ENCODE results near the gene CDO1.

The CDO1 gene

DNA sequence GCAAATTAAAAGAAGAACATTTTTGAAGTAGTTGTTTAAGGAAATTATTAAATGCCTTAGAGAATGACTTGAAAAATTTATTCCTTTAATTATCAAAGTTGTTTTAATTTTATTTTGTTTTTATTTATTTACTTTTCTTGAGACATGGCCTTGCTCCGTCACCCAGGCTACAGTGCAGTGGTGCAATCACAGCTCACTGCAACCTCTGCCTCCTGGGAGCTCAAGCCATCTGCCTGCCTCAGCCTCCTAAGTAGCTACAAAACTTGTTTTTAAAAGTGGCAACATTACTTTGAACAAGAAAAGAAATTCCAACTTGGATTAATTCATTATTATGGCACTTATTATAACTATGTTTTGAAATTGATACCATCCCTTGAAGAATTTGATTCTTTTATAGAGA lies 29.0 kb downstream of the CDO1 start:
- Histone ChIP-seq H3K27ac (no peak overlapping the region), H3K9ac (no peak overlapping the region), H3K79me2 (ENCODE audit: insufficient read depth, low read depth) (no peaks in the 10 kb centered on the region), H3K36me3 (ENCODE audit: insufficient read depth) (no peaks in the 10 kb centered on the region), H3K27me3 (ENCODE audit: insufficient read depth, low read depth) (no peaks in the 10 kb centered on the region), H3K4me2 (no peak overlapping the region), H4K20me1 (ENCODE audit: insufficient read depth) (no peaks in the 10 kb centered on the region), H3K4me3 (IDR thresholded peaks at IDR 0.05; ENCODE audit: insufficient read depth, low read depth, low read length) (no peak overlapping the region), H2AFZ (ENCODE audit: low read depth) (no peak overlapping the region), H3K4me1 (ENCODE audit: low read depth, poor library complexity, severe bottlenecking) (no peaks in the 10 kb centered on the region)
- TF ChIP-seq, protein P1, sequence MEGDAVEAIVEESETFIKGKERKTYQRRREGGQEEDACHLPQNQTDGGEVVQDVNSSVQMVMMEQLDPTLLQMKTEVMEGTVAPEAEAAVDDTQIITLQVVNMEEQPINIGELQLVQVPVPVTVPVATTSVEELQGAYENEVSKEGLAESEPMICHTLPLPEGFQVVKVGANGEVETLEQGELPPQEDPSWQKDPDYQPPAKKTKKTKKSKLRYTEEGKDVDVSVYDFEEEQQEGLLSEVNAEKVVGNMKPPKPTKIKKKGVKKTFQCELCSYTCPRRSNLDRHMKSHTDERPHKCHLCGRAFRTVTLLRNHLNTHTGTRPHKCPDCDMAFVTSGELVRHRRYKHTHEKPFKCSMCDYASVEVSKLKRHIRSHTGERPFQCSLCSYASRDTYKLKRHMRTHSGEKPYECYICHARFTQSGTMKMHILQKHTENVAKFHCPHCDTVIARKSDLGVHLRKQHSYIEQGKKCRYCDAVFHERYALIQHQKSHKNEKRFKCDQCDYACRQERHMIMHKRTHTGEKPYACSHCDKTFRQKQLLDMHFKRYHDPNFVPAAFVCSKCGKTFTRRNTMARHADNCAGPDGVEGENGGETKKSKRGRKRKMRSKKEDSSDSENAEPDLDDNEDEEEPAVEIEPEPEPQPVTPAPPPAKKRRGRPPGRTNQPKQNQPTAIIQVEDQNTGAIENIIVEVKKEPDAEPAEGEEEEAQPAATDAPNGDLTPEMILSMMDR (conservative IDR thresholded peaks at IDR 0.05; ENCODE audit: low read depth, low read length), result no peak

GRCh38 chr5:115785381-115786065 lies 30.9 kb downstream of the CDO1 start:
- Histone ChIP-seq H3K4me1 (ENCODE audit: low read depth, poor library complexity, severe bottlenecking) (no peaks in the 10 kb centered on the region), H3K9ac (no peak overlapping the region), H3K36me3 (ENCODE audit: insufficient read depth) (no peaks in the 10 kb centered on the region), H3K4me3 (IDR thresholded peaks at IDR 0.05; ENCODE audit: insufficient read depth, low read depth, low read length) (no peak overlapping the region), H4K20me1 (ENCODE audit: insufficient read depth) (no peaks in the 10 kb centered on the region), H3K27me3 (ENCODE audit: insufficient read depth, low read depth) (no peaks in the 10 kb centered on the region), H3K27ac (no peak overlapping the region), H3K79me2 (ENCODE audit: insufficient read depth, low read depth) (no peaks in the 10 kb centered on the region), H3K4me2 (no peak overlapping the region), H2AFZ (ENCODE audit: low read depth) (no peak overlapping the region)
- TF ChIP-seq, protein P1 (conservative IDR thresholded peaks at IDR 0.05; ENCODE audit: low read depth, low read length), result no peak

- Histone ChIP-seq H3K27ac (no peak overlapping the region), H4K20me1 (ENCODE audit: insufficient read depth) (no peaks in the 10 kb centered on the region), H3K27me3 (ENCODE audit: insufficient read depth, low read depth) (no peaks in the 10 kb centered on the region), H3K9ac (no peak overlapping the region), H3K79me2 (ENCODE audit: insufficient read depth, low read depth) (no peaks in the 10 kb centered on the region), H3K4me1 (ENCODE audit: low read depth, poor library complexity, severe bottlenecking) (no peaks in the 10 kb centered on the region), H3K4me3 (IDR thresholded peaks at IDR 0.05; ENCODE audit: insufficient read depth, low read depth, low read length) (no peak overlapping the region), H2AFZ (ENCODE audit: low read depth) (no peak overlapping the region), H3K4me2 (no peak overlapping the region), H3K36me3 (ENCODE audit: insufficient read depth) (no peaks in the 10 kb centered on the region)
- TF ChIP-seq, protein P1 (conservative IDR thresholded peaks at IDR 0.05; ENCODE audit: low read depth, low read length), result no peak
These were observed 38.0 kb downstream of the CDO1 start for GRCh38 chr5:115778417-115778816.

GRCh38 chr5:115776989-115777388 lies 39.5 kb downstream of the CDO1 start:
- no peak overlapping the region for H3K4me2 ChIP-seq
- H3K36me3 ChIP-seq (ENCODE audit: insufficient read depth), result no peaks in the 10 kb centered on the region
- H3K4me3 ChIP-seq (IDR thresholded peaks at IDR 0.05; ENCODE audit: insufficient read depth, low read depth, low read length), result no peak overlapping the region
- no peak overlapping the region for H3K27ac ChIP-seq
- H3K4me1 ChIP-seq (ENCODE audit: low read depth, poor library complexity, severe bottlenecking), result no peaks in the 10 kb centered on the region
- no peak overlapping the region for H3K9ac ChIP-seq
- TF ChIP-seq, protein P1 (conservative IDR thresholded peaks at IDR 0.05; ENCODE audit: low read depth, low read length), result no peak
- H2AFZ ChIP-seq (ENCODE audit: low read depth), result no peak overlapping the region
- H4K20me1 ChIP-seq (ENCODE audit: insufficient read depth), result no peaks in the 10 kb centered on the region
- H3K27me3 ChIP-seq (ENCODE audit: insufficient read depth, low read depth), result no peaks in the 10 kb centered on the region
- no peaks in the 10 kb centered on the region for H3K79me2 ChIP-seq (ENCODE audit: insufficient read depth, low read depth)
